GM19397 (cell line): ENCODE results near the gene CTNNBIP1.
A peak's percentile ranks its signal among the peaks of the same experiment; 100 is the strongest.

Experiments used
- ATAC-seq: cut with Tn5 transposase; IDR thresholded peaks from one replicate; pipeline ENCODE4 v1.9.1; 2021; ENCODE audit warnings: mild to moderate bottlenecking, moderate library complexity; ENCODE audit not compliant: unreplicated experiment

CTNNBIP1 gene

DNA sequence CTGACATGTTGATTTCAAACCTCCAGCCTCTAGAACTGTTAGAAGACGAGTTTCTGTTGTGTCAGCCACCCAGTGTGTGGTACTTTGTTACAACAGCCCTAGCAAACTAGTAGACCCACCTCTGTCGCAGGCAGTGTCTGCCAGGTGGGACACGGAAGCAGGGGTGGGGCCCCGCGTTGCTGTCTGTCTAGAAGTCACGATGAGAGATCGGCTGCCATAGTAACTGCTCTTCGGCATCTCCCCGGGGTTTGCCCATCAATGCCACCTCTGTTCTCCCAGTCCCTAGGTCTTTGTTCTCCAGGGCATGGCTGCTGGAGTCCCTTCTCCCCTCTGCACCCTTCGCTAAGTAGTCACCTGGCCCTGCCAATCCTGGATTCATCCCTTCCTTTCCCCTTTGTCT, 71.1 kb downstream of the CTNNBIP1 start:
- no peak for ATAC-seq

DNA sequence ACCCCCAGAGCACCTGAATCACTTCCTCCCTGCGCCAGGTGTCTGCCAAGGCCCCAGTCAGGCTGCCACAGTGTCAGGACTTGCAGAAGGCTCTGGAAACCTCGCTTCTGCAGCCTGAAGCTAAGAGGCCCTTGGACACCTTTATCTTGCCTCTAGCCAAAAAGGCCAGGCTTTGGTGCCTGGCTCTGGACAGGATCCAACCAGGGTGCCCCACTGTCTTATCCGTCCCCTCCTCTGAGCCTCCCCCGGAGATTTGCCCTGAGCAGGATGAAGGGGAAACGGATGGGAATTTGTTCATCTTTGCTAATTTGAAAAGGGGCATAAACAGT, 73.5 kb downstream of the CTNNBIP1 start:
- ATAC-seq, result no peak

GRCh38 chr1:9835758-9836631, 74.1 kb downstream of the CTNNBIP1 start:
- no peak for ATAC-seq

DNA sequence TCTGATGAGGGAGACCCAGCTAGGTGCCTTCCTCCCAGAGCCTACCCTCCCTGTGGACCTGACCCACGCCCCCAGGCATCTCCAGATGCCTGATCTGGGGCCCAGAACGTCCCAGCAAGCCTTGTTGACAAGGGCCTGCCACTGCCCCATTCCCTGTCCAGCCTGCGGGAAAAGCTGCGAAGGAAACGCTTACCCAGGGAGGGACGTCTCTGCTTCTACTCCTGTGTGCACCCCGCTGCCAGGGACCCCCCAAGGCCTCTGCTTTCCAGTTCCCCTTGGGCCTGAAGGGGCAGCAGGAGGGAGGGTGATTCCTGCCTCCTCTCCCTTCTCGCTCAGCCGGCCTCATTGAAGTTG, 74.7 kb downstream of the CTNNBIP1 start:
- no peak for ATAC-seq

GRCh38 chr1:9833632-9834031, 76.4 kb downstream of the CTNNBIP1 start:
- no peak for ATAC-seq

- no peak for ATAC-seq
These were observed 82.4 kb downstream of the CTNNBIP1 start for GRCh38 chr1:9827558-9828185.

DNA sequence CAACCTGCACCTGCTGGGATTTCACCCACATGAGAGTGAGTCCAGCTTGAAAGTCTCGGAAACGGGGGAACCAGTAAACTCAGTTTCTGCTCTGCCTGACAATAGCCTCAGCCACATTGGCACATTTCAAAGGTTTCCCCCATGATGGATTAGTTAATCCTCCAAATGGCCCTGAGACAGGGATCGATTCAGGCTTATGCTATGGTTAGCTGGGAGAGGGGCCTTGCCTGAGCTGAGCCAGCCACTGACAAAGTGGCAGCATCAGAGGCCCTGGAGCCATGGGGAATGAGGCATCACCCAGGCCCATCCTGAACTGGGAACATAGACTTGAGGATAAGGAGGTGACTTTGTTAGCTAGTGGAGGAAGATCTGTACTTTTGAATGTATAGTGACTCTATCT, 83.5 kb downstream of the CTNNBIP1 start:
- no peak for ATAC-seq

GRCh38 chr1:9826087-9826486, 84.0 kb downstream of the CTNNBIP1 start:
- no peak for ATAC-seq

DNA sequence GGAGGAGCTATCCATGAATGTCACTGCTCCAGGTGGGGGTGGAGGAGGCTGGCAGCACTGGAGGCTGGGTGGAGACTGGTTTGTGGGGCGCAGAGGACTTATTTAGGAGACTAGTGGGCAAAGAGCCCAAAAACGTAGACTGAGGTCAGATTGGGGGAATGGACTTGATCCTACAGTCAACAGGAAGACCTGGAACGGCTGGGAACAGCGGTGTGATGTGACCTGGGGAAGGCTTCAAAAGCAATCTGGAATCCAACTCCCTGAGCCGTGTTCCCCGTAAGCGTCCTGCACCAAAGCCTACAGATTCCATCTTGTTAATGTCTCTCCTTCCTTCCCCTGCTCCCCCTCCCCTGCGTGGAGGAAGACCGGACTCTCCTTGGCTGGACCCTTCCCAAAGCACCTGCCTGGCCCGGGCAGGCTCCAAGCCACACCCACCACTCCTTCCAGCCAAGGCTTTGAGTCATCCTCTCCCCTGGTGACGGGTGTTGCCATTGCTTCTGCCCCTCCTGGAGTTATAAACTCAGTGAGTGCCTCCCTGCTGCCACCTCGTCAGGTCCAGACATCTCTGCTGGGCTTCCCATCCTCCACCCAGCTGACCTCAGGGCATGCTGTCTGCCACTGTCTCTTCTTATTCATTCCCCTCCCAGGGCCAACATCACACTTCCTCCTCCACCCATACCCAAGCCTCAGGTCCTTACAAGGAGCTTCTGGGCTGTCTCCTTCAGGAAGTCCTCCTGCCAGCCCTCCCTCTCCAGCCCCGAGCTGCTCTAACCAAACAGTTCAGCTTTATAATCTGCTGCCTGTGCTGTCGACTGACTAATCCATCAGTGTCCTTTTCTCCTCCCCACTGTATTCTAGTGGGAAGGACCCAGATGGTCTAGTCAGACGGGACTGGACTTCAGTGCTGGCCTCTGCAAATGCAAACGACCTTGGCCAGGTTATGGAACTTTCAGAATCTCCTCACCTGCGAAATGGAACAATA, 84.7 kb downstream of the CTNNBIP1 start:
- ATAC-seq, result no peak

GRCh38 chr1:9824702-9825089, 85.4 kb downstream of the CTNNBIP1 start:
- ATAC-seq, result no peak

DNA sequence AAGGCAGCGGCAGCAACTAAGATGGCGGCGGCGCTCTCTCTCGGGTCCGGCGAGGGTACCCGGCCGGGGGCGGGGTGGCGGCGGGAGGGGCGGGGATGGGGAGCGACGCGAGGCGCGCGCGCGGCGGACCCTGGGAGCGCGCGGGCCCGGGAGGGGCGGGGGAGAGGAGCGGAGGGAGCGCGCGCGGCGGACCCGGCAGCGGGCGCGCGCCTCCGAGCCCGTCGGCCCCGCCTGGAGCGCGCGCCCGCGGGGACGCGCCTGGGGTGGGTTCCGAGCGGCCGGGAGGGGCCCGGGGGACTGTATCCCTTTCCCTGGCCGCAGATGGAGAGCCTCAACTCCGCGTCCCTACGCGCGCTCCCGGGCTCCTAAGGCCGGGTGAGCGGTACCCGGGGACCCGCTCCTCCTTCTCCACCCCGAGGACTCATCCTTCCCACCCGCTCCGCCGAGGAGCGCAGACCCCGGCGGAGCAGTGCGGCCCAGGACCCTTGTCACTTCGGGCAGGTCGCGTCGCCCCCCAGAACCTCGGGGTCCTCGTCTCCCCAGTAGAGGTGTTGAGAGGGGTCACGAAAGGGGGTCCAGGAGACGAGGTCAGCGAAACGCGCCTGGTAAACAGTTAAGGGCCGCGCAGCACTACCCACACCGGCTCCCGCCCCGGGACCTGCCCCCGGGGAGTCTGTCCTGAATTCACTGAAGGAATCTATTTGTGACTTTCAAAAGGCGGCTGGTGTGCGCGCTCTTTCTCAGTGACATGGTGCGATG, 85.9 kb downstream of the CTNNBIP1 start, which contains the start of gene CLSTN1:
Gene CLSTN1, minus strand, starts transcription at position 23 of the 759 bp plus-strand sequence. CDS start 232 bp downstream, outside the sequence.
- peak; percentile 67 for ATAC-seq

- ATAC-seq, result peak; percentile 22
These were observed 86.5 kb downstream of the CTNNBIP1 start for GRCh38 chr1:9823693-9823942.

- ATAC-seq, result peak; percentile 20
These were observed 87.0 kb downstream of the CTNNBIP1 start for GRCh38 chr1:9822897-9823692.

DNA sequence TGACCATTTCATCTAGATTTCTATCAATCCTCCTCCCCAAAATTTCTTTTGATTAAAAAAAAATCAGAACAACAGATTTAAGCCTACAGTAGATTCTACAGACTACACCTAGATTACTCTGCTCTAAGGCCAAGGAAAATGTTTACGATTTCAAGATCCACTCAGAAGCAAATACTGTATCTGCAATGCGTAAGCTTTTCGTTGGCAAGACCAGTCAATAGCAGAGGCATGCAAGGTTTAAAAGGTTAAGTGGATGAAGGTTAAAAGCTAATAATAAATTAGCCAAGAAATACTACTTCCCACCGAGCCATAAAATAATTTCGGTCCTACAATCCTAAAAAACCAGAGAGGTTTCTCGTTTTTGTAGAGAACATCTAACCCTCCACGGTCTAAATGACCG, 87.6 kb downstream of the CTNNBIP1 start:
- ATAC-seq, result no peak

GRCh38 chr1:9821710-9822109, 88.4 kb downstream of the CTNNBIP1 start:
- ATAC-seq, result no peak

GRCh38 chr1:9820521-9820920, 89.5 kb downstream of the CTNNBIP1 start:
- ATAC-seq, result no peak

GRCh38 chr1:9817734-9818133, 92.3 kb downstream of the CTNNBIP1 start:
- ATAC-seq, result no peak

DNA sequence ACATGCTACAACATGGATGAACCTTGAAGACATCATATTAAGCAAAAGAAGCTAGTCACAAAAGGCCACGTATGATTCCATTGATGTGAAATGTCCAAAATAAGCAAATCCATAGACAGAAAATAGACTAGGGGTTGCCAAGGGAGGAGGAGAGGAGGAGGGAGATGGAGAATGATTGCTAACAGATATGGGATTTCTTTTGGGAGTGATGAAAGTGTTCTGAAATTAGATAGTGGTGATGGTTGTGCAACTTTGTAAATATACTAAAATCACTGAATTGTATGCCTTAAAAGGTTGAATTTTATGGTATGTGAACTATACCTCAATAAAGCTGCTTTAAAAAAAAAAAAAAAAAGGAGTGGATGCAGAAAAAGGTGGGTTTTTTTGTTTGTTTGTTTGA, 93.9 kb downstream of the CTNNBIP1 start:
- ATAC-seq, result no peak

DNA sequence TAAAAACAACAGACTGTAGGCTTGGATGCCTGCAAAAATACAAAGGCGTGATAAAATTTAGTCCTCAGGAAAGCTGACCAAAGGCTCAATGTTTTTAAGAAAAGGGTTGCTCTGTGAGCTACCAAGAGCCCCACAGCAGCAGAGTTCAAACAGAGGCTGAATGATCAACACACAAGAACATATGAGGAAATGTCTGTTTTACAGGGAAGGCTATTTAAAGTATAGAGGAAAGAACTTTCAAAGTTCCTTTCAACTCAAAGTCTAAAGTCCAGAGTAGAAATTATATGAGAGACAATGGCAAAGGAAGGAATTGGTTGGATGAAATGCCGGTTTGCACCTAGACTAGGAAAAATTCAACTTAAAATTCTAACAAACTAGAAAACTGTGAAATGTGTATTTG, 94.9 kb downstream of the CTNNBIP1 start:
- no peak for ATAC-seq

- no peak for ATAC-seq
These were observed 95.5 kb downstream of the CTNNBIP1 start for GRCh38 chr1:9814619-9815018.
